Measurements from ENCODE around the gene LPAR1.

The LPAR1 gene

GRCh38 chr9:110928599-110928998 is 109.7 kb downstream of the LPAR1 start:
- Histone ChIP-seq H3K27me3 (ENCODE audit: insufficient read depth, poor library complexity, severe bottlenecking) (no peaks in the 10 kb centered on the region), H3K27ac (replicated peaks) (no peak overlapping the region), H3K4me3 (replicated peaks; ENCODE audit: insufficient read depth, low read length) (no peak overlapping the region)
- no peak for DNase-seq (ENCODE audit: low read depth in 1 of 2, low spot score in 1 of 2)
- TF ChIP-seq REST (IDR thresholded peaks at IDR 0.05; ENCODE audit: insufficient replicate concordance, low read depth) (no peak), CTCF (IDR thresholded peaks at IDR 0.05; ENCODE audit: insufficient read depth, low read length) (no peak), POLR2AphosphoS5 (IDR thresholded peaks at IDR 0.05; ENCODE audit: low read depth) (no peak), SPI1 (IDR thresholded peaks at IDR 0.05; ENCODE audit: borderline replicate concordance, low read depth) (no peak), GABPA (IDR thresholded peaks at IDR 0.05; ENCODE audit: low read depth) (no peak)

GRCh38 chr9:110926828-110927487 is 111.3 kb downstream of the LPAR1 start:
- DNase-seq (ENCODE audit: low read depth in 1 of 2, low spot score in 1 of 2), result no peak
- Histone ChIP-seq H3K27me3 (ENCODE audit: insufficient read depth, poor library complexity, severe bottlenecking) (no peaks in the 10 kb centered on the region), H3K4me3 (replicated peaks; ENCODE audit: insufficient read depth, low read length) (no peak overlapping the region), H3K27ac (replicated peaks) (no peak overlapping the region)
- TF ChIP-seq SPI1 (IDR thresholded peaks at IDR 0.05; ENCODE audit: borderline replicate concordance, low read depth) (no peak), POLR2AphosphoS5 (IDR thresholded peaks at IDR 0.05; ENCODE audit: low read depth) (no peak), GABPA (IDR thresholded peaks at IDR 0.05; ENCODE audit: low read depth) (no peak), CTCF (IDR thresholded peaks at IDR 0.05; ENCODE audit: insufficient read depth, low read length) (no peak), REST (IDR thresholded peaks at IDR 0.05; ENCODE audit: insufficient replicate concordance, low read depth) (no peak)

- no peak for TF ChIP-seq REST (IDR thresholded peaks at IDR 0.05; ENCODE audit: insufficient replicate concordance, low read depth)
- TF ChIP-seq CTCF (IDR thresholded peaks at IDR 0.05; ENCODE audit: insufficient read depth, low read length), result no peak
- TF ChIP-seq SPI1 (IDR thresholded peaks at IDR 0.05; ENCODE audit: borderline replicate concordance, low read depth), result no peak
- no peak for TF ChIP-seq GABPA (IDR thresholded peaks at IDR 0.05; ENCODE audit: low read depth)
- TF ChIP-seq POLR2AphosphoS5 (IDR thresholded peaks at IDR 0.05; ENCODE audit: low read depth), result no peak
- Histone ChIP-seq H3K4me3 (replicated peaks; ENCODE audit: insufficient read depth, low read length) (no peak overlapping the region), H3K27me3 (ENCODE audit: insufficient read depth, poor library complexity, severe bottlenecking) (no peaks in the 10 kb centered on the region), H3K27ac (replicated peaks) (no peak overlapping the region)
- no peak for DNase-seq (ENCODE audit: low read depth in 1 of 2, low spot score in 1 of 2)
These were observed 114.7 kb downstream of the LPAR1 start for GRCh38 chr9:110923601-110924000.
